NCI-H1436 (cell line): ENCODE data around the gene EXD1.
"Not testable (repeated sequence)": the region's sequence is repeated elsewhere in the genome, so short reads cannot be mapped to it uniquely, and the experiment has no call there.

Source experiments
- DNase-seq: peaks from one replicate; lab custom pipeline; 2025; lab: John Stamatoyannopoulos, UW

Gene EXD1, protein sequence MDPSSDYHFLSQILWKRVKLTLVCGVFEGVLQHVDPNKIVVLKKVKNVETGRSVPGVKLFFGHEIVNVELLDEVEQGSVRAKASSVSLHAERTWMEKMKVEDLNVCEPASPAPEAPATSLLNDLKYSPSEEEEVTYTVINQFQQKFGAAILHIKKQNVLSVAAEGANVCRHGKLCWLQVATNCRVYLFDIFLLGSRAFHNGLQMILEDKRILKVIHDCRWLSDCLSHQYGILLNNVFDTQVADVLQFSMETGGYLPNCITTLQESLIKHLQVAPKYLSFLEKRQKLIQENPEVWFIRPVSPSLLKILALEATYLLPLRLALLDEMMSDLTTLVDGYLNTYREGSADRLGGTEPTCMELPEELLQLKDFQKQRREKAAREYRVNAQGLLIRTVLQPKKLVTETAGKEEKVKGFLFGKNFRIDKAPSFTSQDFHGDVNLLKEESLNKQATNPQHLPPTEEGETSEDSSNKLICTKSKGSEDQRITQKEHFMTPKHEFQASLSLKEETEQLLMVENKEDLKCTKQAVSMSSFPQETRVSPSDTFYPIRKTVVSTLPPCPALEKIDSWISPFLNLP

DNA sequence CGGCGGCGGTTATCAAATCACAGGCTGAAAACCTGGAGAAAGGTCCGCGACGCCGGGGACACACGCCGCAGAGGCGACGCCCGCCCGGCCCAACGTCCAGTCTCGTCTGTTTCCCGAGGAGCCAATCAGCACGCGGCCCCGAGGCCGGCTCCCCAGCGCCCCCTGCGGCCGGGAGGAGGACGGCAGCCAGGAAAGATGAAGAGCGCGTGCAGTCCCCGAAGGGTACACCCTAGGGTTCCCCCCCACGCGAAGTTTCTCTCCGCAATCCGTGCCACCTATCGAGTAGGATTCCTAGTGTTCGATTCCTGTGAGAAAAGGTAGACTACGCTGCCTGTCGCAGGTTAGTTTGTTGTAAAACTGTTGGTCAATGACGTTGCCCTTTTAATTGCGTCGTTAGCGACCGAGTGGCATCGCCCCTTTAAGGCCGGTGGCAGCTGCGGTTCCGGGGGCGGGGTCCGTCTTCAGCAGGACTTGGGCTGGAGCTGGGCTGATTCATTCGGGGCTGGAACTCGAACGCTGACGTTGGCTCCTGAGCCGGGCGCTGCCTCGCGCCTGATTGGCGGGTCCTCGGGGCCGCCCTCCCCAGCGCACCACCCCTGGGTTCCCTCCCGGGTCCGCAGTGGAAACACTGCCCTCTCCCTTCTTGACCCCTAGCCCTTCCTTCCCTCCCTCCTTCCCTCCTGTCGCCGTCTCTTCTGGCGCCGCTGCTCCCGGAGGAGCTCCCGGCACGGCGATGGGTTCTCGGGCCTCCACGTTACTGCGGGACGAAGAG lies at the start of gene EXD1, which contains the start of gene CHP1:
TSS of gene EXD1 (minus strand) at position 108 of the 772 bp plus-strand sequence. CDS start 4,182 bp downstream, outside the sequence.
TSS of gene CHP1 (plus strand) at position 619 of the 772 bp plus-strand sequence. CDS start at position 734, 115 bp downstream.
- peak; percentile 91 for DNase-seq

DNA sequence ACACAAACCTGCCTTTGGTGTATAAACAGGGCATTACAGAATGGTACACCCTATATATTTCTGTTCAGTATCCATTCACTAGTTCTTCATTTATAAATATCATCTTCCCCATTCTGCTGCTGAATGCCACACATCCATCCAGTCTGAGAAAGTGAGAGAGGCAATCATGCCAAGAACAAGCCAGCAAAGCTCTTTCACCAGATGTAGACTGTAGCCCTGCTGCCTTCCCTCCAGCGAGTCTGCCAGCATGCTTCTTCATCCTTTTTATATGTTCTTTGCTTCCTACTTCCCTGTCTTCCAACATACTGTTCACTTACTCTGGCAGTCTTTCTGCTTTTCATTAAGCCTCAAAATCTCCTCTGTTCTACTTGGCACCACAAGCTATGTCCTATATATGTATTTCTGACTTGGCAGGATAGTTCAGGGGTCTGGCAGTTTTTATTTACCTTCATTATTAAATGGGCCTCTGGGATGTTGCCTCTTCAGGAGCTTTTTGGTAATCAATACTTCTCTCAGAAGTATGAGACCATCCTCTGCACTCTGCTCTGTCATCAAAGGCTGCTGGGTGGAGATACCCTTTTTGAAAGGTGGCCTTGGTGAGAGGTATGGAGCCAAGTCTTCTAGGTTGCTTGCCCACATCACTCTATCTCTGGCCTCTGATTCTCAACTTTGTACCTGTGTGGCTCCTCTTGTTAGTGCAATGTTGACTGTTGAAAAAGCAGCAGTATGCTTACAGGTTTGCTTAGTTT lies 49.2 kb upstream of the EXD1 start:
- no peak for DNase-seq

DNA sequence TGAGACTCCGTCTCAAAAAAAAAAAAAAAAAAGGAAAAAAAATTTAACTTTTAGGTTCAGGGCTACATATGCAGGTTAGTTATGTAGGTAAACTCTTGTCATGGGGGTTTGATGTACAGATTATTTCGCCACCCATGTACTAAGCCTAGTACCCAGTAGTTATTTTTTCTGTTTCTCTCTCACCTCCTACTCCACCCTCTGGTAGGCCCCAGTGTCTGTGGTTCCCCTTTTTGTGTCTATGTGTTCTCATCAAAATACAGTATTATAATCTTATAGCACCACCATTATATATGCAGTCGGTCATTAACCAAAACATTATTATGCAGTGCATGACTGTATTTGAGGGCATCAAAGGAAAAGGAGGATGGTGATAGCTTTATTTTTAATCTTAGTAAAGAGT lies 47.8 kb upstream of the EXD1 start:
- DNase-seq, result no peak

DNA sequence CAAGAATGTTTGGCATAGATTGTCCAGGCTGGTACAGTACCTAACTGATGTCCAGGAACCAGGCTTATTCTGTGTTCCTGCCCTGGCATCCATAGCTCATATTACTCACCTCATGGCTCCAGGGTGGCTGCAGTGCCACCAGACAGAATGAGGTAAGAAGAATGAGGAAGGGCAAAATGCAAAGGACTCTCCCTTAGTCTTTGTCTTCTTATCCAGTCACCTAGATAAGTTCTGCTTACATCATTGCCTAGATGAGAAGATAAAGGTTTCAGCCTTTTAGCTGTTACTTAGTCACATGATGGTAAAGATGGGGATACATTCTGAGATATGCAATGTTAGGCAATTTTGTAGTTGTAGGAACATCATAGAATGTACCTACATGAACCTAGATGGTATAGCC lies 46.3 kb upstream of the EXD1 start:
- no peak for DNase-seq

DNA sequence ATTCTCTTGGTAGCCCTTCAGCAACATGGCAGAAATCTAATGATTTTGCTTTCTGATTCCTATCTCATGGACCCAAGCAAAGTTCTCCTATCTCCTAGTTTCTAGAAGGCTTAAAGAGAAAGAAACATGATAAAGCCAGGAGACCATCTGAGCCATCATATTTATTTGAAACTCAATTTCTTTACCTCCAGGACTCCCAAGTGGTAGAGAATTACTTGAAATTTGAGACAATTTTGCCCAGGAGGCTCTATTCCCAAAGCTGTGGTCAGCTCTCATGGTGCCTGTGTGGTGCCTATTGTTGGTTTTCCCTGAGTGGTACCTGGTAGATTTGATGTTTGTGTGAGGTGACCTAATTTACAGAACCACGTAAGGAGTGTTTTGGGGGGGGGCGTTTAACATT lies 39.3 kb upstream of the EXD1 start:
- DNase-seq, result no peak

DNA sequence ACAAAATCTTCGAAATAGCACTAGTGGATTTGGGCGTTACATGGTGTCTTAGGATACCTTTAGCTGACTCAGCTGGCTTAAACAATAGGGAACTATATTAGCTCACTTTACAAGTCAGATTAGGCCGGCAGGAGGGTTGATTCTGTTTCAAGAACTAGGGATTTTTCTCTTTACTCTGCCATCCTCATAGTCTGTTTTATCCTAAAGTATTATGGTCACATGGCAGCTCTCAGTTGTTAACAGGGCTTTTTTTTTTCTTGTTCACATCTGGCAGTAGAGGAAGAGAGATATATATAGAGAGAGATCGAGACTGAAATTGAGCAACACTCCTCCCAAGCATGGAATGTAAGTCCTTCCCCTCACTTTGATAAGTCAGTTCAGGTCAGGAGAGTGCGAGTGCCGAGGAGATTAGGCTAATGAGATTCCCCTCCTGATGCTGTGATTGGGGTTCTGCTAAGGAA lies 33.4 kb upstream of the EXD1 start:
- no peak for DNase-seq

DNA sequence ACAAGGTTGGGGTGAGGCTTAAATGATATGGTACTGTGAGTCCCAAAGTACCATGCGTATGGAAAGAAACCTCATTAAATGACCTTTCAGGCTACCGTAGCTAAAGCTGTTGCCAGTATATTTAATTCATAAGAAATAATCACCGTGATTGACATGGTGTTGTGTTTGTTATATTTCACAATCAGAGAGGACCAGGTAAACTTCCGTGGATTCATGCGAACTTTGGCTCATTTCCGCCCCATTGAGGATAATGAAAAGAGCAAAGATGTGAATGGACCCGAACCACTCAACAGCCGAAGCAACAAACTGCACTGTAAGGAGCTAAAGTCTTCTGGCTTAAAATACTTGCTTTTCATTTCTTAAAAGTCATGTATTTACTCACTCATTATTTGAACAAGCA lies 32.0 kb upstream of the EXD1 start:
- DNase-seq, result no peak

DNA sequence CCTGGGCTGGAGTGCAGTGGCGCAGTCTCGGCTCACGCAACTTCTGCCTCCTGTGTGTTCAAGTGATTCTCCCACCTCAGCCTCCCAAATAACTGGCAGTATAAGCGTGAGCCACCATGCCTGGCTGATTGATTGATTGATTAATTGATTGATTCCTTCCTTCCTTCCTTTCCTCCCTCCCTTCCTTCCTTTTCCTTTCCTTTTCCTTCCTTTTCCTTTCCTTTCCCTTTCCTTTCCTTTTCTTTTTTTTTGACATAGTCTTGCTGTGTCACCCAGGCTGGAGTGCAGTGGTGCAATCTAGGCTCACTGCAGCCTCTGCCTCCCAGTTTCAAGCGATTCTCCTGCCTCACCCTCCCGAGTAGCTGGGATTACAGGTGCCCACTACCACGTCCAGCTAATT lies 30.4 kb upstream of the EXD1 start:
- DNase-seq, result not testable (repeated sequence)

DNA sequence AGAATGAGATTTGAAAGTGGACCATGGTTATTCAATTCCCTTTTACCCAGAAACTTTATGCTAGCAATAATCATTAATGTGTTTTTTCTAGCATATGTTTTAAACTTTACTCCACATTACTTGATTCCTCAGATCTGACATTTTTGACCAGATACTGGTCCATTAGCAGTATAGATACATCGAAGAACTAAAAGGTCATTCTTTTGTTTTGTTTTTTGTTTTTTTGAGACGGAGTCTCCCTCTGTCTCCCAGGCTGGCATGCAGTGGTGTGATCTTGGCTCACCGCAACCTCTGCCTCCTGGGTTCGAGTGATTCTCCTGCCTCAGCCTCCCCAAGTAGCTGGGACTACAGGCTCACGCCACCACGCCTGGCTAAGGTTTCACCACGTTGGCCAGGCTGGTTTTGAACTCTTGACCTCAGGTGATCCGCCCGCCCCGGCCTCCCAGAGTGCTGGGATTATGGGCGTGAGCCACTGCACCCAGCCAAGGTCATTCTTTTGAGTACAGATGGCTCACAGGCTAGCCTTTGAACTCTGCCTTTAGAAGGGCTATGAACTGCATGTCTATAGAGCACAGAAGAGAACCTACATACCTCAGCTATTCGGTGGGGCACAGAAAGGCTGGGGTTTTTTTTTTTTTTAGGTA lies 29.1 kb upstream of the EXD1 start:
- DNase-seq, result no peak

DNA sequence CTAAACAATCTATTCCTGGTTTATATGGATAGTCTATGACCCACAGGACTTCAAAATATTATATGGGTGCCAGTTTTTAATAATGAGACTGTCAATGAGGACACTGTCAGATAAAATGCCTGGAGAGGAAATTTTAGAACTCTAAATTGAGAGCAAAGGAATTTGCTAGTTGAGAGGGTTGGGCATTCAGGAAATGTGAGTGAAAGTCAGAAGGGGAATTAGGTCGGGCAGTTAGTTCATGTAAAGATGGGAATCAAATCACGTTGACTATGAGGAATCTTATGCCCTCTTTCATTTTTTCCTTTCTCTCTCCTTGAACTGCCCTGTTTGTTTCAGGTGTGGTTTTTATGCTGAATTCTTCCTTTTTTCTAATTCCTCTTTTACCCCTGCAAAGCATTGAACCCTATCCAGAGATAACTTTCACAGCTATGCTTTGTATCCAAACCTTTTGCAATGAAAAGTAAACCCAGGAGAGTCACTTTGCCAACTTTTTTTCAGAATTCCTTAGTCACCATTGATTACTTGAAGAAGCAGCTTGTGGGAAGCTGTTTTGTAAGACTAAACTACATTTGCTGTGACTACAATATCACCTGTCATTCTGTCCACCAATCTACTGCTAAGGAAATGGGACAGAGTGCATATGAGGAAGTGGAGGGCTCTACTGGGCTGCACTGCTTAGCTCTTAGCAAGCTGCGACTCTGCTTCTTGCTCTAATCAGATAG lies 28.4 kb upstream of the EXD1 start:
- no peak for DNase-seq

DNA sequence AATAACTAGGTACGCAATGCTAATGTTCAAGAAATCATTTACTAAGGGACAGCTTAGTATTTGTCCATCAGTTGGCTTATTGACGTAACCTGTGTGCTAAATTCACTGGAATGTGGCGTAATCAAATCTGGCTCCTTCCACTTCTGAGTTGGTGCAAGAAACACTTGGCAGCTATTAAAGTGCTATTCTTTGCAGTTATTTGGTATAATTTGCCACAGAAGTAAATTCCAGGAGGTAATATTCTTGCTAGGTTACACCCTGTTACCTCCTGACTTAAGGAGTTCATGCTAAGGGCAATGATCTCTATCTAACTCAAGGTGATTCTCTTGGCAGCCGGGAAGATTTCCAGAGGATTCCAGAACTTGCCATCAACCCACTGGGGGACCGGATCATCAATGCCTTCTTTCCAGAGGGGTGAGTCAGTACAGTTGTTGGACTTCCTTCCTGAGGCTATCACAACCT lies 26.1 kb upstream of the EXD1 start:
- no peak for DNase-seq

DNA sequence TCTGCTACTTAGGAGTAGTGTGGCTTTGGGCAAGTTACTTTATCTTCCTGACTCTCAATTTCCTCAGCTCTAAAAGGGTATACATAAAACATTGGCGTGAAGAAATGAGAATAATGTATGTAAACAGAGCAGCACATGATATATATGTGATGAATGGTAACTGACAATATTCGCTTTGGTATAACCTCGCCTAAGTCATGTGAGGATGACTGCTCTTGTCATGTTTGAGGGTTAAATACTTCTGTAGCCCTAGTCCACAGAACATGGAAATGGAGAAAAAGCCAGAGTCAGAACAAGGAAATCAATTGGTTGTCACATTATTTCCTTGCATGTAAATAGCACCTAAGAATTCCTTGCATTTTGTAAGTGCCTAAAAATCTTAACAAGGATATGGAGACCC lies 25.5 kb upstream of the EXD1 start:
- DNase-seq, result no peak

DNA sequence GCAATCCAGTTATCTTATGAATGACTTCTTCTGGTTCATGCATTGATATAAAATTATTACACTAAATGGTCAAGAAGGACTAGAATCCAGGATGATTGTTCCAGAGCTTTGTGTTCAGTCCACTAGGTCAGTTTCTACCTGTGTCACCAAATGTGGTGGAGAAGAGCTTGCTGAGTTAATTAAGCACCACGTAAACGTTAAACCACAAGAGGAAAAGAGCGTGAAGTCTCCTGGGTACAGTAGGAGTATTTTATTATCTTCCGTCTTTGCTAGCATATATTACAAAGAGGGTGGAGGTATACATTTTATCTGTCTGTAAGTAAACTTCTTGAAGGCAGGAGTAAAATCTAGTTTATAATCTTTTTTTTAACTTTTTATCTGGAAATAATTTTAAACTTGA lies 24.0 kb upstream of the EXD1 start:
- DNase-seq, result no peak

DNA sequence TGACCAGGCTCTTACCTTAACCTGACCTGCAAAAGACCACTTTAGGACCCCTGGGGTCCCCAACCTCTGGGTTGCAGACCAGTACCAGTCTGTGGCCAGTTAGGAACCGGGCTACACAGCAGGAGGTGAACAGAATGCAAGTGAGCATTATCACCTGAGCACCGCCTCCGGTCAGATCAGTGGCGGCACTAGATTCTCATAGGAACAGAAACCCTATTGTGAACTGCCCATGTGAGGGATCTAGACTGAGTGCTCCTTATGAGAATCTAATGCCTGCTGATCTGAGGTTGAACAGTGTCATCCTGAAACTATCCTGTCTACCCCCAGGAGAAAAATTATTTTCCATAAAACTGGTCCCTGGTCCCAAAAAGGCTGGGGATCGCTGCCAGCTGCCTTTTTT lies 20.9 kb upstream of the EXD1 start:
- DNase-seq, result no peak

DNA sequence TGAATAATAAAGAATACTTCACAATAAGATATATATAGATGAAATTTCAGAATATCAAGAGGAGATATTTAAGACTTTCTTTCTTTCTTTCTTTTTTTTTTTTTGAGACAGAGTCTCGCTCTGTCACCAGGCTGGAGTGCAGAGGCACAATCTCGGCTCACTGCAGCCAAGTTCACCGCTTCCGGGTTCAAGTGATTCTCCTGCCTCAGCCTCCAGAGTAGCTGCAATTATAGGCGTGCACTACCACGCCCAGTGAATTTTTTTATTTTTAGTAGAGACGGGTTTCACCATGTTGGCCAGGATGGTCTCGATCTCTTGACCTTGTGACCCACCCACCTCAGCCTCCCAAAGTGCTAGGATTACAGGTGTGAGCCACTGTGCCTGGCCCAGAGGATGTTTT lies 20.2 kb upstream of the EXD1 start:
- DNase-seq, result not testable (repeated sequence)

DNA sequence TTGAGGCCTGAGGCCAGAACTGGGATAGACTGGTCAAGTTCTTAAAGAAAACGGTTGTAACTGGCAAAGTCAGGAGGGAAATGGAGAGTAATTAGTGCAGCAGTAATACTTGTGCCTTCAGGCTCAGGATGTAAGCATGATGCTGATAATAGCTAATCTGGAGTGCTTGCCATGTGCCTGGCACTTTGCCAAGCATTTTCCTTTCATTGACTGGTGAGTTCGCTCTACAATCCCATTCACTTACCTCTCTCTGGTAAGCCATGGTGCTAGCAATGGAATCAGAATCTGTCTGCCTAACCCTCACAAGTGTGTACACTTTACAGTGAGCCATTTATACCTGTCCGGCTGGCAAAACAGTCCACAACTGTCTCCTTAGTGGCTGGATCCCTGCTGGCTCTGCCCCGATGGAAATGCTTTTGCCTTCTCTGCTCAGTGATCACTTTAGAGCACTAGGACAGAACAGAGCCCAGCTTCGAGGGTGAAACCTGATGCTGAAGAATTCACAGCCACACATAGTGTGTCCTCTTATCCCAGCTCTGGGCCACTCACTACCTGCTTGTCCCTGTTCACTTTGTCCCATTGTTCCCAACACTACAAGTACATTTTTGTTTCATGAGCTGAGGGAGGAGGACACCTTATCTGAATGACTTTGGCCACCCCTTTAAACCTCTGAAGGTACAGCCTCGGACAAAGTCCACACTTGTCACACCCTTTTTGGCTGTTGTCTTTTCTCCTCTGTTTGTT lies 10.8 kb upstream of the EXD1 start:
- DNase-seq, result peak; percentile 91

DNA sequence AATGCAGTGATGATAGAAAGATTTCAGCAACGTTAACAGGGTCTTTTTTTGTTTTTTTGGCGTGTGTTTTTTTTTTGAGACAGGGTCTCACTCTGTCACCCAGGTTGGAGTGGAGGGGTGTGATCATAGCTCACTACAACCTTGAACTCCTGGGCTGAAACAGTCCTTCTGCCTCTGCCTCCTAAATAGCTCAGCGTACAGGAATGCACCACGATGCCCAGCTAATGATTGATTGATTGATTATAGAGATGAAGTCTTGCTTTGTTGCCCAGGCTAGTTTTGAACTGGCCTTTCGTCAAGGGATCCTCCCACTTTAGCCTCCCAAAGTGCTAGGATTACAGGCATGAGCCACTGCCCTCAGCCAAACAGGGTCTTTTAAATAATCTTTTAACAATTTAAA lies 7.5 kb upstream of the EXD1 start:
- no peak for DNase-seq

DNA sequence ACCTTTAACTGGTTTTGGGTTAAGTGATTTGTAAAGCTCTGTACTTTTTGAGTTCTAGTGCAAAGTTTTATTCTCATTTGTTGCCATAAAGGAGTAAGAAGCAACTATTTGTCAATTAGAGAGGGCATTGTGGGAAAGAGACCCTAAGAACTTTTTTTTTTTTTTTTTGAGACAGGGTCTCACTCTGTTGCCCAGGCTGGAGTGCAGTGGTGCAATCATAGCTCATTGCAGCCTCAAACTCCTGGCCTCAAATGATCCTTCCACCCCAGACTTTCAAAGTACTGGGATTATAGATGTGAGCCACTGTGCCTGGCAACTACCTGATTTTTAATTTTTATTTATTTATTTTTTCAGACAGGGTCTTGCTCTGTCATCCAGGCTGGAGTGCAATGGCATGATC lies 5.4 kb upstream of the EXD1 start:
- DNase-seq, result no peak

DNA sequence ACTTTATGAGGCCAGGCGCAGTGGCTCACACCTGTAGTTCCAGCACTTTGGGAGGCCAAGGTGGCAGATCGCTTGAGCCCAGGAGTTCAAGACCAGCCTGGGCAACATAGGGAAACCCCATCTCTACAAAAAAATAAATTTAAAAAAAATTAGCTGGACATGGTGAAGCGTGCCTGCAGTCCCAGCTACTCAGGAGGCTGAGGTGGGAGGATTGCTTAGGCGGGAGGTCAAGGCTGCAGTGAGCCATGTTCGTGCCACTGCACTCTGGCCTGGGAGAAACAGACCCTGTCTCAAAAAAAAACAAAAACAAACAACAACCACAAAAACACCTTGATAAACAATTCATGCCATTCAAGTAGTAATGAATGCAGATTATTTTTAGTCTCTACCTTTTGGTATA lies 4.7 kb upstream of the EXD1 start:
- DNase-seq, result not testable (repeated sequence)

DNA sequence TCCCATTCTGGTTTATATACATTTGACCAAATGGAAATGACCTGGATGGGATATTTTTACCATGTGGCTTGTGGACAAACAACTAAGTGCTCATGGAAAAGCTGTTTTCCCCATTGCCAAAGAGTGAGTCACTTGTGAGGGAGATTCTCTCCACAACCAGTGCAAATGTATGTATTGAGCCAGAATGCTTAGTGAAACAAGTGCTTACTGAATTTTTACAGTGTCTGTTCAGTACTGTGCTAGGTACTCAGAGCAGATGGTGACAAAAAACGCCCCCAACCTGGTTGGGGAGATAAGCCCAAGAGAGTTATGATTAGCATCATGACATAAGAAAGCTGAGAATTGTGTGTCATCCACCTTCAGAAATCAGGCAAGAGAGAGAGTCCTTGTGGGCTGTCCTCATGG lies 2.8 kb upstream of the EXD1 start:
- no peak for DNase-seq
